HepG2 (cell line): ENCODE measurements around the gene TRIM37. TPM values are rescaled to one million over a fixed set of nuclear protein-coding genes. Genes with fewer than 3 reads are reported as not detected.

Experiments
- ATAC-seq: fragments of 200-7000 bp; cut with Tn5 transposase; 3 replicates; pipeline ENCODE4 v1.9.1; 2020; ENCODE audit warnings: mild to moderate bottlenecking, moderate library complexity
- BruUV-seq: library from RNA; stranded (reverse); fragments of 400-500 nt; replicated peaks from 2 replicates; lab custom pipeline; 2021; lab: Mats Ljungman, UMichigan
- CTCF ChIA-PET: fragments of 300-600 bp; formaldehyde crosslinking; extraction: SDS; loops from one replicate; lab custom pipeline; 2021; ENCODE audit warnings: low total read pairs, inconsistent platforms, low intra/inter-chr PET ratio; lab: Yijun Ruan, JAX
- POLR2A ChIA-PET: fragments of 350-600 bp; sonication (Branson Sonifier 250); formaldehyde crosslinking; loops from one replicate; lab custom pipeline; 2020; ENCODE audit warnings: antibody characterized with exemption, inconsistent platforms; lab: Yijun Ruan, JAX
- DNase-seq: peaks from one replicate; pipeline ENCODE4 v3.0.0-alpha.2; 2015; ENCODE audit warnings: low spot score
- FAIRE-seq: peaks from 3 replicates; lab custom pipeline; 2011; peaks lifted over from hg19 to GRCh38; lab: Jason Lieb, UNC
- H2AFZ ChIP-seq: one replicate; pipeline ENCODE4 v1.6.1; 2011; ENCODE audit warnings: low read length, inconsistent platforms
- H3K27ac ChIP-seq: fragments of 300-600 bp; 3 replicates; pipeline ENCODE4 v1.8.0; 2011; ENCODE audit warnings: mixed run types, mild to moderate bottlenecking, mixed read lengths, low read length, inconsistent platforms; ENCODE audit not compliant: insufficient read depth; ENCODE audit errors: extremely low read length
- H3K27me3 ChIP-seq, 2 experiments: fragments of 200-600 bp in 1 of 2; 2 replicates in 1 of 2; 3 replicates in 1 of 2; pipeline versions ENCODE4 v1.6.0 to v1.8.0; 2011; ENCODE audit warnings: low read length in 2 of 2, mild to moderate bottlenecking in 2 of 2, moderate library complexity in 2 of 2, inconsistent platforms in 1 of 2; ENCODE audit not compliant: insufficient read depth in 2 of 2, control insufficient read depth in 1 of 2
- H3K36me3 ChIP-seq, 2 experiments: fragments of 200-600 bp in 1 of 2; replicated peaks in 1 of 2; 2 replicates in 1 of 2; 3 replicates in 1 of 2; pipeline versions ENCODE4 v1.5.1 to v1.8.0; 2011; ENCODE audit warnings: low read length in 2 of 2, inconsistent platforms in 1 of 2; ENCODE audit not compliant: insufficient read depth in 2 of 2, control insufficient read depth in 1 of 2
- H3K4me1 ChIP-seq: 2 replicates; pipeline ENCODE4 v1.5.1; 2012; ENCODE audit warnings: low read length, inconsistent platforms; ENCODE audit not compliant: insufficient read depth
- H3K4me2 ChIP-seq: 2 replicates; pipeline ENCODE4 v1.6.0; 2011; ENCODE audit warnings: low read depth, low read length, inconsistent platforms
- H3K4me3 ChIP-seq, 3 experiments: fragments of 200-600 bp in 1 of 3; sonication (generic), shearing (Covaris generic) in 1 of 3; replicated peaks in 1 of 3; 2 replicates each; pipeline ENCODE4 v1.5.1; 2011 to 2016; ENCODE audit warnings: low read length in 3 of 3, inconsistent platforms in 2 of 3, low read depth in 2 of 3, mild to moderate bottlenecking in 2 of 3, control low read depth in 1 of 3, mixed read lengths in 1 of 3; ENCODE audit not compliant: insufficient read depth in 1 of 3
- H3K79me2 ChIP-seq: one replicate; pipeline ENCODE4 v1.6.1; 2011; ENCODE audit warnings: low read length, inconsistent platforms; ENCODE audit not compliant: insufficient read depth
- H3K9ac ChIP-seq: 2 replicates; pipeline ENCODE4 v1.6.0; 2011; ENCODE audit warnings: mild to moderate bottlenecking, low read depth, low read length, inconsistent platforms; ENCODE audit not compliant: insufficient read depth
- H3K9me3 ChIP-seq: 2 replicates; pipeline ENCODE4 v1.5.1; 2012; ENCODE audit warnings: mild to moderate bottlenecking, low read length
- H4K20me1 ChIP-seq: 2 replicates; pipeline ENCODE4 v1.6.0; 2011; ENCODE audit warnings: inconsistent platforms, mild to moderate bottlenecking, low read length, moderate library complexity; ENCODE audit not compliant: insufficient read depth
- NCOA2 ChIP-seq: sonication (generic); formaldehyde crosslinking; IDR thresholded peaks from 2 replicates; pipeline ENCODE4 v1.8.0; 2022; ENCODE audit warnings: inconsistent platforms
- NR2F1 ChIP-seq, 2 experiments: fragments of 450-650 bp in 1 of 2; formaldehyde crosslinking in 1 of 2; IDR thresholded peaks; 2 replicates each; pipeline versions ENCODE4 v1.5.0 to v1.6.1; 2016 to 2020; ENCODE audit warnings: mild to moderate bottlenecking in 1 of 2, missing compliant biosample characterization in 1 of 2, missing genetic modification reagents in 1 of 2, moderate library complexity in 1 of 2
- ZNF235 ChIP-seq: sonication (generic); formaldehyde crosslinking; IDR thresholded peaks from 2 replicates; pipeline ENCODE4 v1.8.1; 2023; ENCODE audit warnings: mild to moderate bottlenecking, missing genetic modification reagents, borderline replicate concordance
- ZNF292 ChIP-seq: sonication (generic); formaldehyde crosslinking; IDR thresholded peaks from 2 replicates; pipeline ENCODE4 v1.8.1; 2022; ENCODE audit warnings: mild to moderate bottlenecking, low read depth, missing genetic modification reagents, borderline replicate concordance
- ZNF460 ChIP-seq: sonication (generic); formaldehyde crosslinking; IDR thresholded peaks from 2 replicates; pipeline ENCODE4 v1.5.1; 2020; ENCODE audit warnings: missing genetic modification reagents, mild to moderate bottlenecking, borderline replicate concordance
- WGBS: methylation state at CpG from one replicate; pipeline ENCODE4 v1.1.6; 2017; ENCODE audit warnings: low lambda C conversion rate; 5-methylcytosine and 5-hydroxymethylcytosine counted together
- in situ Hi-C: cut with HindIII; loops from 2 replicates; pipeline ENCODE4 v1.10.0; 2017; ENCODE audit warnings: low pct_unique_long_range_greater_than_20kb; ENCODE audit not compliant: extremely low pct_ligation_motif_present
- intact Hi-C: fragments of 100-400 bp; cut with micrococcal nuclease; formaldehyde crosslinking; loops from one replicate; pipeline ENCODE4 v1.10.0; 2022; ENCODE audit not compliant: unreplicated experiment
- polyA plus RNA-seq, 8 experiments: library from polyadenylated mRNA; depleted of rRNA in 3 of 8; stranded (reverse) in 7 of 8; unstranded in 1 of 8; fragments of >200 nt; fragmentation: Illumina TruSeq in 4 of 8; extraction: Trizol in 4 of 8; gene quantifications; 2 replicates each; pipeline versions ENCODE4 v1.2.1 to v1.2.3, GENCODE V29; 2011 to 2016; ENCODE audit warnings: low read depth in 4 of 8, missing spikeins in 1 of 8, mixed read lengths in 1 of 8; ENCODE audit not compliant: insufficient read depth in 1 of 8
- total RNA-seq, 5 experiments: library from RNA; depleted of rRNA; stranded (reverse); fragments of >200 nt; fragmentation: Illumina TruSeq; extraction: Trizol; gene quantifications; 2 replicates each; pipeline ENCODE4 v1.2.3, GENCODE V29; 2016; ENCODE audit warnings: low read depth in 1 of 5
- TF ChIP-seq, protein P1 (sequence below): fragments of 450-650 bp; IDR thresholded peaks from 2 replicates; pipeline ENCODE4 v1.6.1; 2017; ENCODE audit warnings: mild to moderate bottlenecking
- TF ChIP-seq, protein P2 (sequence below): sonication (generic); formaldehyde crosslinking; IDR thresholded peaks from 2 replicates; pipeline ENCODE4 v1.4.0; 2020; ENCODE audit warnings: missing genetic modification reagents
- TF ChIP-seq, protein P3 (sequence below): sonication (generic); formaldehyde crosslinking; IDR thresholded peaks from 2 replicates; pipeline ENCODE4 v1.5.0; 2020; ENCODE audit warnings: mild to moderate bottlenecking, missing genetic modification reagents, borderline replicate concordance

Gene TRIM37
- total and polyA plus RNA-seq, 2 of the 13 experiments (the other 11 are each of a cell fraction or from before 2014, with no cell fraction given) = 12.4 to 39.1 TPM

DNA sequence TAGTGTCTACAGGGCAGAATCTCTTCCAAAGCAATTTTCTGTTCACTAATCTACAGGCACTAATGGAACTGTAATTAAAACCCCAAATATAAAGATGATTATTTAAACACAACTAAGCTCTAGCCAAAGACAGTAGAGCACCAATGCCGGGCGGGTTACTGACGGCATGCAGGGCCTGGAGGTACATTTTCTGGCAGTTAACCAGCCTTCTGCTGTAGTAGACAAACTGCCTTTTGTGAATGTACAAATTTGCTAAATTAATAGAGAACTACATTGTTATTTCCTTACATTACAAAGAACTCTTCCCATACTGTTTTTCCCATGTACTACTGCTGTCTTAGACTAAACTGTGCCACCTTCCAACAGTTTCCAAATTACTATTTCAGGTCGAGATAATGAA, 107.8 kb downstream of the TRIM37 start:
- H3K27ac ChIP-seq = no peak overlapping the region
- no peak overlapping the region for H2AFZ ChIP-seq
- no peak overlapping the region for H3K4me2 ChIP-seq
- H3K4me3 ChIP-seq = no peak overlapping the region
- H3K79me2 ChIP-seq = no peaks in the 10 kb centered on the region
- DNase-seq = no peak
- H4K20me1 ChIP-seq = no peaks in the 10 kb centered on the region
- ATAC-seq = no peak
- H3K27me3 ChIP-seq = no peaks in the 10 kb centered on the region
- FAIRE-seq = no peak
- WGBS = 87% methylated on average over 4 of the region's 4 CpGs
- POLR2A ChIA-PET = no interaction called here
- peaks cover 0 to 18% of the 10 kb centered on the region in 2 experiments; a peak in 4 of 5 replicates for H3K36me3 ChIP-seq
- BruUV-seq = no TSS peak
- no peaks in the 10 kb centered on the region for H3K9me3 ChIP-seq
- in situ Hi-C loops (no loop called here), intact Hi-C loops (no loop called here)
- no peaks in the 10 kb centered on the region for H3K4me1 ChIP-seq
- CTCF ChIA-PET = no interaction called here
- H3K9ac ChIP-seq = no peak overlapping the region
- TF ChIP-seq, protein P1, sequence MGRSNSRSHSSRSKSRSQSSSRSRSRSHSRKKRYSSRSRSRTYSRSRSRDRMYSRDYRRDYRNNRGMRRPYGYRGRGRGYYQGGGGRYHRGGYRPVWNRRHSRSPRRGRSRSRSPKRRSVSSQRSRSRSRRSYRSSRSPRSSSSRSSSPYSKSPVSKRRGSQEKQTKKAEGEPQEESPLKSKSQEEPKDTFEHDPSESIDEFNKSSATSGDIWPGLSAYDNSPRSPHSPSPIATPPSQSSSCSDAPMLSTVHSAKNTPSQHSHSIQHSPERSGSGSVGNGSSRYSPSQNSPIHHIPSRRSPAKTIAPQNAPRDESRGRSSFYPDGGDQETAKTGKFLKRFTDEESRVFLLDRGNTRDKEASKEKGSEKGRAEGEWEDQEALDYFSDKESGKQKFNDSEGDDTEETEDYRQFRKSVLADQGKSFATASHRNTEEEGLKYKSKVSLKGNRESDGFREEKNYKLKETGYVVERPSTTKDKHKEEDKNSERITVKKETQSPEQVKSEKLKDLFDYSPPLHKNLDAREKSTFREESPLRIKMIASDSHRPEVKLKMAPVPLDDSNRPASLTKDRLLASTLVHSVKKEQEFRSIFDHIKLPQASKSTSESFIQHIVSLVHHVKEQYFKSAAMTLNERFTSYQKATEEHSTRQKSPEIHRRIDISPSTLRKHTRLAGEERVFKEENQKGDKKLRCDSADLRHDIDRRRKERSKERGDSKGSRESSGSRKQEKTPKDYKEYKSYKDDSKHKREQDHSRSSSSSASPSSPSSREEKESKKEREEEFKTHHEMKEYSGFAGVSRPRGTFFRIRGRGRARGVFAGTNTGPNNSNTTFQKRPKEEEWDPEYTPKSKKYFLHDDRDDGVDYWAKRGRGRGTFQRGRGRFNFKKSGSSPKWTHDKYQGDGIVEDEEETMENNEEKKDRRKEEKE = no peak
- TF ChIP-seq NR2F1 (CRISPR knock-in tag; IDR thresholded peaks at IDR 0.05) (no peak), NCOA2 (CRISPR knock-in tag) (no peak), ZNF460 (CRISPR knock-in tag) (no peak), ZNF292 (no peak), ZNF235 (no peak)
- TF ChIP-seq, protein P2, sequence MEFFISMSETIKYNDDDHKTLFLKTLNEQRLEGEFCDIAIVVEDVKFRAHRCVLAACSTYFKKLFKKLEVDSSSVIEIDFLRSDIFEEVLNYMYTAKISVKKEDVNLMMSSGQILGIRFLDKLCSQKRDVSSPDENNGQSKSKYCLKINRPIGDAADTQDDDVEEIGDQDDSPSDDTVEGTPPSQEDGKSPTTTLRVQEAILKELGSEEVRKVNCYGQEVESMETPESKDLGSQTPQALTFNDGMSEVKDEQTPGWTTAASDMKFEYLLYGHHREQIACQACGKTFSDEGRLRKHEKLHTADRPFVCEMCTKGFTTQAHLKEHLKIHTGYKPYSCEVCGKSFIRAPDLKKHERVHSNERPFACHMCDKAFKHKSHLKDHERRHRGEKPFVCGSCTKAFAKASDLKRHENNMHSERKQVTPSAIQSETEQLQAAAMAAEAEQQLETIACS = no peak
- TF ChIP-seq, protein P3, sequence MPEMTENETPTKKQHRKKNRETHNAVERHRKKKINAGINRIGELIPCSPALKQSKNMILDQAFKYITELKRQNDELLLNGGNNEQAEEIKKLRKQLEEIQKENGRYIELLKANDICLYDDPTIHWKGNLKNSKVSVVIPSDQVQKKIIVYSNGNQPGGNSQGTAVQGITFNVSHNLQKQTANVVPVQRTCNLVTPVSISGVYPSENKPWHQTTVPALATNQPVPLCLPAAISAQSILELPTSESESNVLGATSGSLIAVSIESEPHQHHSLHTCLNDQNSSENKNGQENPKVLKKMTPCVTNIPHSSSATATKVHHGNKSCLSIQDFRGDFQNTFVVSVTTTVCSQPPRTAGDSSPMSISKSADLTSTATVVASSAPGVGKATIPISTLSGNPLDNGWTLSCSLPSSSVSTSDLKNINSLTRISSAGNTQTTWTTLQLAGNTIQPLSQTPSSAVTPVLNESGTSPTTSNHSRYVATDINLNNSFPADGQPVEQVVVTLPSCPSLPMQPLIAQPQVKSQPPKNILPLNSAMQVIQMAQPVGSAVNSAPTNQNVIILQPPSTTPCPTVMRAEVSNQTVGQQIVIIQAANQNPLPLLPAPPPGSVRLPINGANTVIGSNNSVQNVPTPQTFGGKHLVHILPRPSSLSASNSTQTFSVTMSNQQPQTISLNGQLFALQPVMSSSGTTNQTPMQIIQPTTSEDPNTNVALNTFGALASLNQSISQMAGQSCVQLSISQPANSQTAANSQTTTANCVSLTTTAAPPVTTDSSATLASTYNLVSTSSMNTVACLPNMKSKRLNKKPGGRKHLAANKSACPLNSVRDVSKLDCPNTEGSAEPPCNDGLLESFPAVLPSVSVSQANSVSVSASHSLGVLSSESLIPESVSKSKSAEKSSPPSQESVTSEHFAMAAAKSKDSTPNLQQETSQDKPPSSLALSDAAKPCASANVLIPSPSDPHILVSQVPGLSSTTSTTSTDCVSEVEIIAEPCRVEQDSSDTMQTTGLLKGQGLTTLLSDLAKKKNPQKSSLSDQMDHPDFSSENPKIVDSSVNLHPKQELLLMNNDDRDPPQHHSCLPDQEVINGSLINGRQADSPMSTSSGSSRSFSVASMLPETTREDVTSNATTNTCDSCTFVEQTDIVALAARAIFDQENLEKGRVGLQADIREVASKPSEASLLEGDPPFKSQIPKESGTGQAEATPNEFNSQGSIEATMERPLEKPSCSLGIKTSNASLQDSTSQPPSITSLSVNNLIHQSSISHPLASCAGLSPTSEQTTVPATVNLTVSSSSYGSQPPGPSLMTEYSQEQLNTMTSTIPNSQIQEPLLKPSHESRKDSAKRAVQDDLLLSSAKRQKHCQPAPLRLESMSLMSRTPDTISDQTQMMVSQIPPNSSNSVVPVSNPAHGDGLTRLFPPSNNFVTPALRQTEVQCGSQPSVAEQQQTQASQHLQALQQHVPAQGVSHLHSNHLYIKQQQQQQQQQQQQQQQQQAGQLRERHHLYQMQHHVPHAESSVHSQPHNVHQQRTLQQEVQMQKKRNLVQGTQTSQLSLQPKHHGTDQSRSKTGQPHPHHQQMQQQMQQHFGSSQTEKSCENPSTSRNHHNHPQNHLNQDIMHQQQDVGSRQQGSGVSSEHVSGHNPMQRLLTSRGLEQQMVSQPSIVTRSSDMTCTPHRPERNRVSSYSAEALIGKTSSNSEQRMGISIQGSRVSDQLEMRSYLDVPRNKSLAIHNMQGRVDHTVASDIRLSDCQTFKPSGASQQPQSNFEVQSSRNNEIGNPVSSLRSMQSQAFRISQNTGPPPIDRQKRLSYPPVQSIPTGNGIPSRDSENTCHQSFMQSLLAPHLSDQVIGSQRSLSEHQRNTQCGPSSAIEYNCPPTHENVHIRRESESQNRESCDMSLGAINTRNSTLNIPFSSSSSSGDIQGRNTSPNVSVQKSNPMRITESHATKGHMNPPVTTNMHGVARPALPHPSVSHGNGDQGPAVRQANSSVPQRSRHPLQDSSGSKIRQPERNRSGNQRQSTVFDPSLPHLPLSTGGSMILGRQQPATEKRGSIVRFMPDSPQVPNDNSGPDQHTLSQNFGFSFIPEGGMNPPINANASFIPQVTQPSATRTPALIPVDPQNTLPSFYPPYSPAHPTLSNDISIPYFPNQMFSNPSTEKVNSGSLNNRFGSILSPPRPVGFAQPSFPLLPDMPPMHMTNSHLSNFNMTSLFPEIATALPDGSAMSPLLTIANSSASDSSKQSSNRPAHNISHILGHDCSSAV = no peak
